Mesothelial cell of epicardium (in vitro differentiated cells): Measurements from ENCODE around the gene DYNLT1. TPM values are rescaled to one million over a fixed set of nuclear protein-coding genes. Genes with fewer than 3 reads are reported as not detected.
"Not testable (repeated sequence)": the region's sequence is repeated elsewhere in the genome, so short reads cannot be mapped to it uniquely, and the experiment has no call there.

Experiments used
- DNase-seq, 2 experiments: peaks; one replicate each; pipeline ENCODE4 v3.0.0; 2021; ENCODE audit warnings: low spot score in 2 of 2; ENCODE audit not compliant: unreplicated experiment in 2 of 2
- H3K27ac Mint-ChIP-seq: 2 replicates; pipeline ENCODE4 v1.8.0; 2021; ENCODE audit warnings: mixed read lengths
- H3K27me3 Mint-ChIP-seq: 2 replicates; pipeline ENCODE4 v1.8.0; 2021; ENCODE audit warnings: low read depth, mixed read lengths
- H3K36me3 Mint-ChIP-seq: 2 replicates; pipeline ENCODE4 v1.8.0; 2021; ENCODE audit warnings: mixed read lengths
- H3K4me1 Mint-ChIP-seq: 2 replicates; pipeline ENCODE4 v1.8.0; 2021; ENCODE audit warnings: mixed read lengths
- H3K4me3 Mint-ChIP-seq: 2 replicates; pipeline ENCODE4 v1.8.0; 2021; ENCODE audit warnings: mild to moderate bottlenecking, moderate library complexity, mixed read lengths
- H3K9me3 Mint-ChIP-seq: 2 replicates; pipeline ENCODE4 v1.8.0; 2021; ENCODE audit warnings: mixed read lengths
- total RNA-seq: library from RNA; stranded (reverse); gene quantifications from 3 replicates; pipeline ENCODE4 v1.2.1, GENCODE V29; 2021
- TF ChIP-seq, protein P1 (sequence below): fragments of 200-600 bp; sonication (generic); IDR thresholded peaks from one replicate; pipeline ENCODE4 v1.5.0; 2021; ENCODE audit warnings: antibody characterized with exemption; ENCODE audit not compliant: unreplicated experiment

DYNLT1 gene
- total RNA-seq, 1 donor from 2014 or later = 142 TPM

DNA sequence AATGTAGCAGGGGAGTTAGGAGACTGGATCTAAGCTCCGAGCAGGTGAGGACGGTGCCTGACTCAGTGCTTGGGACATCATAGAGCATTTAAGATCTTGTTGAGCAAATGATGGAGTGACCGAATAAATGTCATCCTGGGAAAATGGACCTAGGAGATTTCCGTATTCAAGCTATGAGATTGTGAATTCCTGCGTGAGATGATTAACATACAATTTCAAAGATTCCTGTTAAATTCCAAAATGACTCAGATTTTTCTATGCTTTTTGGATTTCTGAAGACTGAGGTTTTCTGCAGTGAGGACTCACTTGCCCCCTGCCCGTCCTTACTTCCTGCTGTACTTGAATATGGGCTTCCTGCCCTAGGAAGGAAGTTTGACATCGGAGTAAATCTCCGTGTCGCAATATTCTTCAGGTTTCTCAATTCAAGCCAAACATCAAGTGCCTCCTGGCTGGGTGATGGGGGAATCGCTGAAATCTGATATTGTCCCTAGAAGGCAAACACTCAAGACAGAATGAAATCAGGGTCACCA lies 10.5 kb upstream of the DYNLT1 start:
- H3K27ac Mint-ChIP-seq = peak overlapping the region; percentile 87
- TF ChIP-seq, protein P1, sequence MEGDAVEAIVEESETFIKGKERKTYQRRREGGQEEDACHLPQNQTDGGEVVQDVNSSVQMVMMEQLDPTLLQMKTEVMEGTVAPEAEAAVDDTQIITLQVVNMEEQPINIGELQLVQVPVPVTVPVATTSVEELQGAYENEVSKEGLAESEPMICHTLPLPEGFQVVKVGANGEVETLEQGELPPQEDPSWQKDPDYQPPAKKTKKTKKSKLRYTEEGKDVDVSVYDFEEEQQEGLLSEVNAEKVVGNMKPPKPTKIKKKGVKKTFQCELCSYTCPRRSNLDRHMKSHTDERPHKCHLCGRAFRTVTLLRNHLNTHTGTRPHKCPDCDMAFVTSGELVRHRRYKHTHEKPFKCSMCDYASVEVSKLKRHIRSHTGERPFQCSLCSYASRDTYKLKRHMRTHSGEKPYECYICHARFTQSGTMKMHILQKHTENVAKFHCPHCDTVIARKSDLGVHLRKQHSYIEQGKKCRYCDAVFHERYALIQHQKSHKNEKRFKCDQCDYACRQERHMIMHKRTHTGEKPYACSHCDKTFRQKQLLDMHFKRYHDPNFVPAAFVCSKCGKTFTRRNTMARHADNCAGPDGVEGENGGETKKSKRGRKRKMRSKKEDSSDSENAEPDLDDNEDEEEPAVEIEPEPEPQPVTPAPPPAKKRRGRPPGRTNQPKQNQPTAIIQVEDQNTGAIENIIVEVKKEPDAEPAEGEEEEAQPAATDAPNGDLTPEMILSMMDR = no peak
- no peaks in the 10 kb centered on the region for H3K9me3 Mint-ChIP-seq
- no peak overlapping the region for H3K4me3 Mint-ChIP-seq
- H3K36me3 Mint-ChIP-seq = no peaks in the 10 kb centered on the region
- peaks cover 30% of the 10 kb centered on the region for H3K4me1 Mint-ChIP-seq
- no peaks in the 10 kb centered on the region for H3K27me3 Mint-ChIP-seq
- DNase-seq = no peak

DNA sequence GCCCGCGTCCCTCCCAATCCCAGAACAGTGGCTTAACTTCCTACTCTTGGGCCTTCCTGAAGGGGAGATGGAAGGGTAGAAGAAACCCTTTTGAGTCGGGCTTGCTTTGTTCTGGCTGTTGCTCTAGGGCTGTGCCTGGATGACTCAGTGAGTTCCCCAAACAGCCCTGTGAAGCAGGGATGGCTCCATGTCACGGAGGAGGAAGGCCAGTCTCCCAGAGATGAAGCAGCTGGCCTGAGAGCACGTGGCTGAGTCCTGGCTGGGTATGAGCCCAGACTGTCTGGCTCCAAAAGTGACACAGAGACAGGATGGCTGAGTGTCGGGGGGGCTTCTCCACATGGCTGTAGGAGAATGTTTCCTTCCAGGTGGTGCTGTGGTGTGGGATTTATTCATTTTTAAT lies 10.0 kb upstream of the DYNLT1 start:
- H3K4me3 Mint-ChIP-seq = no peak overlapping the region
- peaks cover 35% of the 10 kb centered on the region for H3K4me1 Mint-ChIP-seq
- no peaks in the 10 kb centered on the region for H3K27me3 Mint-ChIP-seq
- TF ChIP-seq, protein P1 = no peak
- no peaks in the 10 kb centered on the region for H3K36me3 Mint-ChIP-seq
- peak in 1 of 2 experiments; percentile 54 for DNase-seq
- H3K27ac Mint-ChIP-seq = peak overlapping the region; percentile 87
- H3K9me3 Mint-ChIP-seq = no peaks in the 10 kb centered on the region

DNA sequence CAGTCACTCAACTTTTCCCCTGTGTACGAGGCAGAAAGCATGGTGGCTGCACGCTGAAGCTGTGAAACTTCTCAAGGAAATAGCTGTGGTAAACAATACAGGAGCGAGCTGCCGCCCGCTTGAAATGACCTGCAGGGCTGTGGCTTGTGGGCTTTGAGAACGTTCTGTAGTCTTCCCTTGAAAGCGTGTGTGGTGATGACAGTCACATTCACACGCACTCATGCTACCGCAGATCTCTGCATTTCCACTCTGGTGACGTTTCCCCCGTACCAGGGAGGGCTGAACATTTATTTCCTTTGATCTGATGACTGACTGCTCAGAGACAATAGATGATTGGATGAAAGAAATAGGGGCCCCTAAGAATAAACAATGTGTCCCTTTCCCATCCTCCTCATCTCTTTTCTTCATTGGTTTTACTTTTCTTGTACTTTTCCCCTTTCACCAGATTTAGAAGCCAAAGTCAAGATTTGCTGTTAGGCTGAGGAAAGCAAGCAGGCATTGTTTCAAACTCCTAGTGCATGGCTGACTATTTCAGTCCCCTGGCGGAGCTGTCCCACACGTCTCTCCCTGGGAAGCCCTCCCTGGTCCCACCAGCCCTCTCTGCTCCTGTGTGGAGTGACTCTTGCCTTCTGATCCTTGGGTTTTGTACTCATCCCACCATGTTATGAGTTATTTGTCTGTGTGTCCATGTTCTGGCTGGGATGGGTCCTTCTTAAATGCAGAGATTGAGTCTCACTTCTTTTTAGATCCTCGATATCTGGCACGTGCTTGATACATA lies 9.2 kb upstream of the DYNLT1 start:
- Mint-ChIP-seq H3K4me1 (peaks cover 37% of the 10 kb centered on the region), H3K27ac (peak overlapping the region; percentile 87), H3K27me3 (no peaks in the 10 kb centered on the region), H3K36me3 (no peaks in the 10 kb centered on the region), H3K4me3 (no peak overlapping the region), H3K9me3 (no peaks in the 10 kb centered on the region)
- TF ChIP-seq, protein P1 = no peak
- DNase-seq = no peak

DNA sequence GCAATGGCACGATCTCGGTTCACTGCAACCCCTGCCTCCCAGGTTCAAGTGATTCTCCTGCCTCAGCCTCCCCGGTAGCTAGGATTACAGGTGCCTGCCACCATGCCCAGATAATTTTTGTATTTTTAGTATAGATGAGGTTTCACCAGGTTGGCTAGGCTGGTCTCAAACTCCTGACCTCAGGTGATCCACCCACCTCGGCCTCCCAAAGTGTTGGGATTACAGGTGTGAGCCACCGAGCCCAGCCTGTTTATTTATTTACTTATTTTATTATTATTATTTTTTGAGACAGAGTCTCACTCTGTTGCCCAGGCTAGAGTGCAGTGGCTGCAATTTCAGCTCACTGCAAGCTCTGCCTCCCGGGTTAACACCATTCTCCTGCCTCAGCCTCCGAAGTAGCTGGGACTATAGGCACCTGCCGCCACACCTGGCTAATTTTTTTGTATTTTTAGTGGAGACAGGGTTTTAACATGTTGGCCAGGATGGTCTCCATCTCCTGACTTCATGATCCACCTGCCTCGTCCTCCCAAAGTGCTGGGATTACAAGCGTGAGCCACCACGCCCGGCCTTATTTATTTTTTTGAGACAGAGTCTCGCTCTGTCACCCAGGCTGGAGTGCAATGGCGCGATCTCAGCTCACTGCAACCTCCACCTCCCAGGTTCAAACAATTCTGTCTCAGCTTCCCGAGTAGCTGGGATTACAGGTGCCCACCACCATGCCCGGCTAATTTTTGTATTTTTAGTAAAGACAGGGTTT lies 7.6 kb upstream of the DYNLT1 start:
- not testable (repeated sequence) for H3K27me3 Mint-ChIP-seq, H3K4me3 Mint-ChIP-seq, DNase-seq, H3K27ac Mint-ChIP-seq, H3K9me3 Mint-ChIP-seq, H3K36me3 Mint-ChIP-seq
- H3K4me1 Mint-ChIP-seq = peaks cover 45% of the 10 kb centered on the region

DNA sequence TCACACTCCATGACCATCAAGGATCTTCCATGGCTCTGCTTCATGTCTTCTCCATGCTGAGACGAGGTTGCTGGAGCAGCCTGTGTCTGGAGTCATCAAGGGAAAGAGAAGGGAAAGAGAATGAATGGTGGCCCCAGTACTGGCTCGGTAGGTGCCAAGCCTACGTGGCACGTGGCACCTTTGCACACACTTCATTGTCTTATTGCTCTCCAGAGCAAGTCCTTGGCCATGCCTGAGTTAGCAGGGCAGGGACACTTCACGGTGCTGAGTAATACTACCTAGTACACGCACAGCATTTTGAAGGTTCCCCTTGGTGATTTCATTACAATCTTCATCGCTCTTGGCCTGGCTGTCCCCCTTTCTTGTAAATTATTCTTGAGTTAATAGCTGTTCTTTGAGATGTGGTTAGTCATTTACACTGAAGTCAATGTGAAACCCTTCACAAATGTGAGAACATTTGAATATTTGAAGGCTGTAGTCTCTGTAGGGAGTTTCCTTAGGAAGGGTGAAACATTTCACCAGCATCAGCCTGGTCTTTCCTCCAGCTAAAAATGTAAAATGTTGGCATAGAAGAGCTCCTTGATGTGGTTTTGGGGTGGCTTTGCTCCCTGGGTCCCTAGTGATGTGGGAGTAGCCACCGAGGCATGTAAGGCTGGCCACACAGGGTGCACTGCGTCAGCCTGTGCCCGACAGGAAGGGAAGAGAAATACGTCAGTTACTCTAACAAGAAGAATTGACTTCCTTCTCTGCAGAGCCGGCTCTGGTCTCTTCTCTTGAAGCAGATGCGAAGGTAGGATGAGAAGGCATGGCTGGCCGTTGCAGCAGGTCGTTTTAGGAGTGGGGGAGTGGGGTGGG lies 5.0 kb upstream of the DYNLT1 start, which contains the start of gene SYTL3:
Gene SYTL3 (plus strand): TSS at position 766 of the 855 bp plus-strand sequence. CDS start 13,215 bp downstream, outside the sequence.
- DNase-seq = no peak
- H3K9me3 Mint-ChIP-seq = no peaks in the 10 kb centered on the region
- H3K36me3 Mint-ChIP-seq = no peaks in the 10 kb centered on the region
- H3K4me3 Mint-ChIP-seq = no peak within 1 kb of the TSS
- peaks cover 48% of the 10 kb centered on the region for H3K4me1 Mint-ChIP-seq
- H3K27ac Mint-ChIP-seq = no peak within 1 kb of the TSS
- TF ChIP-seq, protein P1 = no peak
- no peaks in the 10 kb centered on the region for H3K27me3 Mint-ChIP-seq
